Islet of Langerhans (tissue), 1 donor: ENCODE measurements around the gene PNKD.
"Not testable (repeated sequence)": the region's sequence is repeated elsewhere in the genome, so short reads cannot be mapped to it uniquely, and the experiment has no call there.

Experiments
- FAIRE-seq: peaks from one replicate; lab custom pipeline; 2011; peaks lifted over from hg19 to GRCh38; lab: Jason Lieb, UNC

The PNKD gene

DNA sequence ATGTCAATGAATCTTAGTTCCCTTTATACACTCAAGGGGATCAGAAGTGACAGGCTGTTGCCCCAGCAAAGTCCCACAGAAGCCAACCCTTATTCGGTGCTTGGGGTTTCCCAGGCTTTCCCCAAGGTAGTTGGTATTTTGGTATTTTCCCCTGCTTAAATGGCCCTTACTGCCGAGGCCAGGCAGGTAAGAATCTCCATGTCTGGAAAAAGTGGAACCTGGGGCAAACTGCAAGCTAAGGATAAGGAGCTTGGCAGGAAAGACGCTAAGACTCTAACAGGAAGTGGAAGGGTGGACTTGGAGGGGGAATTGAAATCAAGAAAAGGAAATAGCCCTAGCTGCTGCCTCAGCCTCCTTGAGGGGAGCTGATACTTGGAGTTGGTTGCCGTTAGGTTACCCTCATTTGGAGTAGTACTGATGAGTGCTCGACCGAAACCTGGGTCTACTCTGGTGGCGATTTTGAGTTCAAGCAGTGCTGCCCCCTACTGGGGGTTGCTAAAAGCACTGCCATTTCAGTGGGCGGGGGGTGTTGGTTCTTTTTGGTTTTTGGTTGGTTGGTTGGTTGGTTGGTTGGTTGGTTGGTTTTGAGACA lies 12.8 kb upstream of the PNKD start:
- no peak for FAIRE-seq

DNA sequence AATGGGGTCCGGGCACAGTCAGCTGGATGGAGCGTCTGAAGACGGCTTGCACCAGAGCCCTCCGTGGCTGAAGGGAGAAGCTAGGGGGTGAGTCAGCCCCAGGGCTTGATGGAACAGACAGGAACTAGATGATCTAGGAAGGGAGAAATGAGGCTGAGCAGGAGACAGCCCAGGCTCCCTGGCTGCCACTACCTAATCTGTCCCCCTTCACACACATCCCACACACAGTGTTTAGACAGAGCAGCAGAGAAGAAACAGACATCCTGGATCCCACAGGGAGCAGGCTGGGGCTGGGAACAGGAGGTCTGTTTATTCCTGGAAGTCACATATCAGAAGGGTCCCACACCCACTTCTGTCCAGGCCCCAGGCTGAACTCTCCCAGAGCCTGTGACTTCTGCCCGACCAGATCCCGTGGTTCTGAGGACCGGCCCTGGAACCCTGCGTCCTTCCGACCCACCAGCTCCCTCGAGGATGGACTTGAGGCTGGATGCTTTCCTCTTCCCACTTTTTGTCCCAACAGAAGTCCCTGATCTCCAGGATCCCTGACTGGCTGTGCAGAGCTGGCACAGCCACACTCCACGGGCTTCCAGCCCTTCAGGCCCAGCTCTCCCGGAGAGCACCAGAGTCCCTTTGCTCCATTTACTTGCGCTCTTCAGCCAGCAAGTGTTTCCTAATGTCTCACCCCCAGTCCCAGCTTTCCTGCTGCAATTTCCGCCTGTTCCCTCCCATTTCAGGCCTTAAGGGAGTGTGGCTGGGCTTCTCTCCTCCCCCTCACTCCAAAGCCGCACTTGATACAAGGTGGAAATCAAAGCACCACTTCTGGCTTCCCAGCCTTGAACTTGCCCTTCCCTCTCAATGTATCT lies 11.0 kb upstream of the PNKD start:
- FAIRE-seq: no peak

- no peak for FAIRE-seq
These were observed 10.2 kb upstream of the PNKD start for GRCh38 chr2:218260166-218260565.

GRCh38 chr2:218260742-218261422 lies 9.4 kb upstream of the PNKD start, which contains the start of gene GPBAR1:
TSS of gene GPBAR1 (plus strand) at chr2:218261015. CDS start at chr2:218262725, 1,710 bp downstream.
- no peak for FAIRE-seq

DNA sequence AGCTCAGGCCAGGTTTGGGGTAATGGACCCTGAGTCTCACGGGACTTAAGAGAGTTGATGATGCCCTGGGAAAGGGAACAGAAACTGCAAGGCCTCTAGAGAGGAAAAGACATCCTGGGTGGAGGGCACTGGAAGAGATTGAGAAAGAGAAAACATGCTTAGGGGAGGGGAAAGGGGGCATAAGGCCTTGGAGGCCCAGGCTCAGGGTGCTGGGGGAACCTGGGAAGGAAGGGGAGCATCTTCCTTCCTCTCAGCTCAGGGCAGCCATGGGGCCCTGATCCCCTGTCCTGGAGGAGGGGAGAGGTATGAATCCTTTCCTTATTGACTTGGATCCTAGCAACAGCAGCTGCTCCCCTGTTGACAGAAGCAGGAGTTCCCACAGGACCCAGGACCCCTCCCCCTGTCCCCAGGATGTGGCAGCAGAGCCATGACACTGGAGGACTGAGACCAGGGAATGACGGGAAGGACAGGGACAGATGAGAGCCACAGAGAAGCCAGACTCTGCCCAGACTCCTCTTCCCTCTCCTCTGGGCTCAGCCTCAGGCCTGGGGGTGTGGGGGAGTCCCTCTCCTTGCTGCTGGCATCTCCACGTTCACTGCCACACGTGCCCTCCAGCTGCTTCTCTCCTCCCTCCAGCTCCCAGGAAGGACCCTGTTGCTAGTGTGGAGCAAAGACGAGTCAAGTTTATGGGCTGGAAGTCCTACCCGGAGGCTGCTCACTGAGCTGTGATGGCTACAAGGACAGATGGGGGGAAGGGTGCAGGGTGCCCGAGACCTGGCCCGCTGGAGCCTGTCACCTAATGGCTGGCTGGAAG lies 8.7 kb upstream of the PNKD start:
- FAIRE-seq: no peak

DNA sequence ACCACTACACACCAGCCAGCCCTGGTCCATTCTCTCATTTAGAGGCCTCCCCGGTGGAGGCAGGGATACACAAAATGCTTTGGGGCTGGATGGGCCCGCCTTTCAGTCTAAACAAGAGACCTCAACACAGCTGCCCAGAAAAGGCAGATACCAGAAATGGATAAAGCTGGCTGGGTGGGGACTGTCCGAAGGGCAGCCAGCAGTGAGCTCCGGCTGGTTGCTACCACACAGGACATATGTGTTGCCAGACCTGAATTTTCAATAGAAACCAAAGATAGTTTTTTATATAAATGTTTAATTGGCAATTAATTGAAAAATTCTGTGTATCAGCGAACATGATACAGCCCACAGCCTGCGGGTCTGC lies 8.1 kb upstream of the PNKD start:
- no peak for FAIRE-seq

GRCh38 chr2:218262631-218263586 lies 7.4 kb upstream of the PNKD start:
- no peak for FAIRE-seq

DNA sequence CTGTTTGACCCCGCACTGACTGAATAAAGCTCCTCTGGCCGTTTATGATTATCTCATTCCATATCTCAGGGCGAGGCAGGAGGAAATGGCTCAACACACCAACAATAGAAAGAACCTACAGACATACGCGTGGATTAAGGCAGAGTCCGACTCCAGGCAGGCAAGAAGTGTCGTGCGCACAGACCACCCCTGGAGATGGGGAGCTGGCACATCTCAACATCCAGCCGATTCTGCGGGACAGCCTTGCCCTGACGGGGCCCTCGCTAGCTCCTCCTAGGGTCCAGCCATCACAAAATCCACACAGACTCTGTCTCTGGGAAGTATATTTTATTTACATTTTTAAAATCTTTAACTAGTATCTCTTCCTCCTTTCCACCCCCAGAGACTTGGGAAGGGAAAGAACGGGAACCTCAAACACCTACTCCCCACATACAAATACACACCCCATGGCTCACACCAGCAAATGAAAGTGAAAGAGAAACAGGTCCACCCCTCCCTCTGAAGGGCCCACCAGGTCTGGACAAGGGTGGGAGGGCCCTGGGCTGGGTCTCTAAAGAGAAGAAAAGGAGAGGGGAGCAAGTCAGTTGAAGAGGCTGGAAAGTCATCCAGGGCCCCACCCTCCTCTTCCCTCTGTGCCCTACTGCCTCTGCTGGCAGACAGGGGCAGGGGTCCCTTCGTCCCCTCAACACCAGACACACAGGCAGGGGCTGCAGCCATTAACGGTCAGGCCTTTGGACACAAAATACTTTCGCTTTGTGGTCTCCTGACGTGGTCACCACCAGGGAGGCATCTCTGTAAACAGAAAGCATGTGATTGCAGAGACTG lies 6.3 kb upstream of the PNKD start:
- no peak for FAIRE-seq

- FAIRE-seq: no peak
These were observed 5.4 kb upstream of the PNKD start for GRCh38 chr2:218264773-218265561.

DNA sequence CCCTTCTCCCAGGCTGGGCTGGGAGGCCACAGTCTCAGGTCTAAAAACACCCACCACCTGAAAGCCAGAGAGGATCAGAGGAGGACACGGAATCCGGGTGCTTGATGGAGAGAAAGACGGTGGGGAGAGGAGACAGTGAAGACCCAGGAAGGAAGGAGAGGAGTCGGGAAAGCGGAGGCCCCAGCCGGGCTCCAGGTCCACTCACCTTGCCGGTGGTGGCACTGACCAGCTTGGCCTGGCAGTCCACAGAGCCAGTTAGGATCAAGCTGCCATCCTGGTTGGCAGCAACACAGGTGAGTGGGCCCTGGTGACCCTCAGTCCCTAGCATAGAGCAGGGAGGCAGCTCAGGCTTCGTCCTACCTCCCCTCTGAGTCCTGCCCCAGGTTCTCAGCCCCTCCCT lies 4.7 kb upstream of the PNKD start:
- FAIRE-seq: no peak

DNA sequence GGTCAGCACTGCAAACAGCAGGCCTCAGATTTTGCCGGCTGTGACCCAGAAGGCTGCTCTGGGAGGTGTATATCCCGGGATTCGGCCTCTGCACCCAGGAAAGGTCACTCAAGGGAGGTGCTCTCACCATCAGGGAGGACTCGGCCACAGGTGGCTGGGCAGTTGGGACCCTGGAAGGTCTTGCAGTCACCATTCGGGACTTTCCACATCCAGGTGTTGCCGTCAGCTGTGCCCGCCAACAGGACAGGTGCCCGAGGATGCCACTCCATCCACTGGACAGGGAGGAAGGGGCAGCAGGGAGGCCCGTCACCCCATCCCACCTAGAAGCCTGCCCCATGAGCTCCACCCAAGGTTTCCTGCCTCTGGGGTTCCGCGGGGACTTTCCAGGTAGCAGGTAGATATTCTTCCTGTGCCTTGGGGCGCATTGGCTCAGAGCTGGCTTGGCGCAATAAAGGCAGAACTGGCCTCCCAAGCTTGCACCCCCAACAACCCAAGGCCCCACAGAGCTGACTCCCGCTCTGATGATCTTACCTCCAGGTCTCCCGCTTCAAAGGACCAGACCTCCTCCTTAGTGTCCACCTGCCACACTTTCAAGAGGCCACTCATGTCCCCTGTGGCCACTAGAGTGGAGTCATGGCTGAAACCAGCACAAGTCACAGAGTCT lies 3.9 kb upstream of the PNKD start:
- FAIRE-seq: no peak

DNA sequence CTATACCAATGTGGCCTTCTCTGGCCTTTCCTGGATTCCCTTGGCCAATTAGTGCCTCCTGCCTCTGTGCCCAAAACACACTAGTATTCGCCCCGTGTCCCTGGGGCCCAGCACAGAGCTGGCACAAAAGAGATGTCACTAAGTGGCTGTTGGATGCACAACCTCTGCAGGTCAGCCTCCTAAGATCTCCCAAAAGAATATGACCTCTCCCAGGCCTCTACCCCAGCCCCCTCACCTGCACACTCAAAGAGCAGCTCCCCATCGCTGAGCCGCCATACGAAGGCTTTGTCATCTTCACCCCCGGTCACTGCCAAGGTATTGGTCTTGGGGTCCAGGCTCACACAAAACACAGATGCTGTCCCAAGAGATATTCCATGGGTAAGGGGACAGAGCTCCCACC lies 3.1 kb upstream of the PNKD start:
- FAIRE-seq: no peak

GRCh38 chr2:218270721-218271486 lies 585 bp downstream of the PNKD start:
- no peak for FAIRE-seq

GRCh38 chr2:218271487-218271797 lies 1.1 kb downstream of the PNKD start:
- no peak for FAIRE-seq

DNA sequence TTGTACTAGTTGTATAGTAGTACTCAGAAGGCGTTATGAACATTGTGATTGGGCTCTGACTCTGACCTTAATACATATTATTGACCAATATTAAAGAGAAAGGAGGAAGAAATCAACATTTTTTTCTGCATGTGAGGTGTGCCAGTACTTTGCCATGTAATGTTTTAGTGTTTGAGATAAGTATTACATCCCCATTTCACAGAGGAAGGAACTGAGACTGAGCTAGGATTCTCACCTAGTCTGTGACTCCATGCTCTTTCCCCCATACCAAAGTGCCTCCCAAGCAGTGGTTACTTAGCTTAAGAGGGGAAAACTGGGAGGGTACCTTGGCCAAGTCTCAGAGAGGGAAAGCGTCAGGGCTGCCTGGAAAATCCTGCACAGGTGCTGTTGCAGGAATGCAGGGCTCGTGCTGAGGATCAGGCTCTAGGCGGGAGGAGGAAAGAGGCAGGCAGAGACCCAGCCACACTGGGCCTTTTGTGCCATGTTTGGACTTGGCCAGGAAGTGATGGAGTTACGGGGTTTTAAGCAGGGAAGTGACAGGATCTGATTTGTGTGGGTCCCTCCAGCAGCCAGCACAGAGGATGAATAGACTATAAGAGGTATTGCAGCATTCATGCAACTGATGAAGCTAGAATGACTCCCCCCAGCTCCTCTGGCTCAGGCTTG lies 1.7 kb downstream of the PNKD start:
- FAIRE-seq: no peak

DNA sequence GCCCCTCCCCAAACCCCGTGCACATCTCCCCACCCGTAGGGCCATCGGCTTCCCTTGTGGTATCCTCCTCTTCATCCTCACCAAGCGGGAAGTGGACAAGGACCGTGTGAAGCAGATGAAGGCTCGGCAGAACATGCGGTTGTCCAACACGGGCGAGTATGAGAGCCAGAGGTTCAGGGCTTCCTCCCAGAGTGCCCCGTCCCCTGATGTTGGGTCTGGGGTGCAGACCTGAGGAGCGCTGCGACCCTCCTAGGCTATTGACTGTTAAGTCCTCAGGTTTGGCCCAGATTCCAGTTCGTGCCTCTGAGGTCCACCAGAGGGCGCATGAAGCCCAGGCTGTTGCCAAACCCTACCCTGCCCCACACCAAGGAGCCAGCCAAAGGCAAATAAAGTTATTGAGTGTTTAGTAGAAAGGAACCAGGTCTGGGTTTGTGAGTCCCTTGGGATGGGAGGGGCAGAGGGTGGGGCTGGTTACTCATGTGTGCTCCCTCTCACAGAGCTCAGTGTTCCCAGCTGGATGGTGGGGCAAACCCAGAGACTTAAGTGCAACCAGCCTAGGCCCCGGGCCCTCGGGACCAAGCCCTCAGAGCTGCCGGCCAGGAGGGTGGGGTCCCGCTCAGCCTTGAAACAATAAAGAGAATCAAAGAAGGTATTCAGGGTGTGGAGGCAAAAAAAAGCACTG lies 2.4 kb downstream of the PNKD start:
- no peak for FAIRE-seq

DNA sequence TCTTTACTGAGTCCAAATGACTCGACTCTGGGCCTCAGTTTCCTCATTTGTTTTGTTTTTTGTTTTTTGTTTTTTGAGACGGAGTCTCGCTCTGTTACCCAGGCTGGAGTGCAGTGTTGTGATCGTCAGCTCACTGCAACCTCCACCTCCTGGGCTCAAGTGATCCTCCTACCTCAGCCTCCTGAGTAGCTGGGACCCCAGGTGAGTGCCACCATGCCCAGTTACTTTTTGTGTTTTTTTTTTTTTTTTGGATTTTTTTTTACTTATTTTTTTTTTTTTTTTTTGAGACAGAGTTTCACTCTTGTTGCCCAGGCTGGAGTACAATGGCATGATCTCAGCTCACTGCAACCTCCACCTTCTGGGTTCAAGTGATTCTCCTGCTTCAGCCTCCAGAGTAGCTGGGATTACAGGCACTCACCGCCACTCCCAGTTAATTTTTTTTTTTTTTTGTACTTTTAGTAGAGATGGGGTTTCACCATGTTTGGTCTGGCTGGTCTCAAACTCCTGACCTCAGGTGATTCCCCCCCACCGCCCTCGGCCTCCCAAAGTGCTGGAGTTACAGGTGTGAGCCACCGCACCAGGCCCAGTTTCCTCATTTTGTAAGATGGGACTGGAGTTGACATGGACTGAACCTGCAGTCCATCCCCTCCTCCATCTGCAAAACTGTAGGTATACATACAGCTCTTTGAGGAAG lies 3.0 kb downstream of the PNKD start:
- FAIRE-seq: not testable (repeated sequence)
